ENCODE data around the gene GRK2. TPM values are rescaled to one million over a fixed set of nuclear protein-coding genes. Genes with fewer than 3 reads are reported as not detected.
A peak's percentile ranks its signal among the peaks of the same experiment; 100 is the strongest.

GRK2 gene
- total and polyA plus RNA-seq, 5 experiments from 2014 or later, result 16.8 to 354 (median 70.7) TPM

- Mint-ChIP-seq H3K4me1 (peaks cover 42 to 70% (median 61%) of the 10 kb centered on the region in 4 donors), H3K27ac (peak overlapping the region; percentile 82 to 100 (median 98)), H3K27me3 (no peaks in the 10 kb centered on the region), H3K4me3 (peak overlapping the region; percentile 86 to 100 (median 98)), H3K36me3 (peaks cover 8 to 65% (median 15%) of the 10 kb centered on the region in 3 donors), H3K9me3 (no peaks in the 10 kb centered on the region)
- DNase-seq, result no peak
- no peak for ATAC-seq
- POLR2A ChIA-PET, result interaction anchor here (0.6 to 1.0 kb wide), 3 partner anchors 11 to 410 kb away, joined by 3 to 6 read pairs (median 4); no protein-coding TSS in a partner anchor
Measured at GRCh38 chr11:67242548-67242947, 23.7 kb upstream of the GRK2 start.

- ATAC-seq, result no peak
- no peaks in the 10 kb centered on the region for H3K9me3 Mint-ChIP-seq
Measured at GRCh38 chr11:67243051-67243450, 23.2 kb upstream of the GRK2 start.

GRCh38 chr11:67245046-67245445 lies 21.2 kb upstream of the GRK2 start:
- no peak for ATAC-seq
- H3K27ac Mint-ChIP-seq, result peak overlapping the region in 9 of 10 donors; percentile 12 to 88 (median 46)
- H3K4me3 Mint-ChIP-seq, result peak overlapping the region in 1 of 10 donors; percentile 56
- peaks cover 29 to 55% (median 49%) of the 10 kb centered on the region in 4 donors for H3K4me1 Mint-ChIP-seq
- no peaks in the 10 kb centered on the region for H3K27me3 Mint-ChIP-seq
- DNase-seq, result no peak
- no peaks in the 10 kb centered on the region for H3K9me3 Mint-ChIP-seq
- POLR2A ChIA-PET, result interaction anchor here (0.7 to 1.4 kb wide), 3 partner anchors 23 to 77 kb away, joined by 3 to 4 read pairs (median 4); no protein-coding TSS in a partner anchor
- peaks cover 6 to 90% (median 29%) of the 10 kb centered on the region in 3 donors for H3K36me3 Mint-ChIP-seq

More at GRCh38 chr11:67243051-67243450, 23.2 kb upstream of the GRK2 start:
- Mint-ChIP-seq H3K4me3 (peak overlapping the region; percentile 86 to 100 (median 98)), H3K4me1 (peaks cover 42 to 70% (median 61%) of the 10 kb centered on the region in 4 donors), H3K27me3 (no peaks in the 10 kb centered on the region), H3K27ac (peak overlapping the region; percentile 82 to 100 (median 98)), H3K36me3 (peaks cover 8 to 70% (median 18%) of the 10 kb centered on the region in 3 donors)
- DNase-seq, result no peak
- POLR2A ChIA-PET, result interaction anchor here (0.6 to 1.1 kb wide), 5 partner anchors 10 to 410 kb away, joined by 3 to 6 read pairs (median 3); no protein-coding TSS in a partner anchor

GRCh38 chr11:67247946-67248550 lies 18.2 kb upstream of the GRK2 start:
- Mint-ChIP-seq H3K9me3 (peaks cover 0 to 2% (median 0%) of the 10 kb centered on the region in 9 donors), H3K36me3 (peaks cover 0 to 99% (median 27%) of the 10 kb centered on the region in 3 donors), H3K4me3 (no peak overlapping the region), H3K4me1 (peaks cover 22 to 57% (median 37%) of the 10 kb centered on the region in 4 donors), H3K27ac (peak overlapping the region in 9 of 10 donors; percentile 32 to 80 (median 61)), H3K27me3 (no peaks in the 10 kb centered on the region)
- ATAC-seq (no peak), DNase-seq (no peak)
- POLR2A ChIA-PET, result interaction anchor here (0.6 to 2.2 kb wide), 4 partner anchors 10 to 407 kb away, joined by 3 to 5 read pairs (median 4); no protein-coding TSS in a partner anchor

- peaks cover 0 to 99% (median 21%) of the 10 kb centered on the region in 3 donors for H3K36me3 Mint-ChIP-seq
- POLR2A ChIA-PET, result interaction anchor here (0.8 to 2.2 kb wide), 3 partner anchors 9 to 103 kb away, joined by 3 to 5 read pairs (median 4); no protein-coding TSS in a partner anchor
- no peak overlapping the region for H3K4me3 Mint-ChIP-seq
- peaks cover 21 to 57% (median 37%) of the 10 kb centered on the region in 4 donors for H3K4me1 Mint-ChIP-seq
- H3K9me3 Mint-ChIP-seq, result peaks cover 0 to 2% (median 0%) of the 10 kb centered on the region in 9 donors
- ATAC-seq, result no peak
- no peak for DNase-seq
- peak overlapping the region in 6 of 10 donors; percentile 18 to 75 (median 50) for H3K27ac Mint-ChIP-seq
- H3K27me3 Mint-ChIP-seq, result no peaks in the 10 kb centered on the region
Measured at GRCh38 chr11:67248653-67249052, 17.6 kb upstream of the GRK2 start.

- H3K9me3 Mint-ChIP-seq, result peaks cover 0 to 2% (median 0%) of the 10 kb centered on the region in 9 donors
- ATAC-seq (no peak), DNase-seq (no peak)
- peaks cover 16 to 56% (median 32%) of the 10 kb centered on the region in 4 donors for H3K4me1 Mint-ChIP-seq
- H3K27me3 Mint-ChIP-seq, result no peaks in the 10 kb centered on the region
- H3K27ac Mint-ChIP-seq, result peak overlapping the region in 6 of 10 donors; percentile 4 to 74 (median 24)
- POLR2A ChIA-PET, result interaction anchor here (0.6 to 2.7 kb wide), 3 partner anchors 10 to 176 kb away, joined by 4 to 17 read pairs (median 5); no protein-coding TSS in a partner anchor
- H3K4me3 Mint-ChIP-seq, result peak overlapping the region in 1 of 10 donors; percentile 29
- peaks cover 0 to 99% (median 22%) of the 10 kb centered on the region in 3 donors for H3K36me3 Mint-ChIP-seq
Measured at GRCh38 chr11:67250059-67251043, 15.9 kb upstream of the GRK2 start.

GRCh38 chr11:67251841-67252240 lies 14.4 kb upstream of the GRK2 start:
- POLR2A ChIA-PET, result interaction anchor here (0.6 to 3.2 kb wide), 5 partner anchors 10 to 38 kb away, joined by 3 to 24 read pairs (median 16); partner anchors contain the start of gene ANKRD13D
- Mint-ChIP-seq H3K9me3 (peaks cover 0 to 2% (median 0%) of the 10 kb centered on the region in 9 donors), H3K4me1 (peaks cover 20 to 50% (median 30%) of the 10 kb centered on the region in 4 donors)

GRCh38 chr11:67252831-67253239 lies 13.4 kb upstream of the GRK2 start:
- DNase-seq, result peak in 5 of 10 donors; percentile 41 to 56 (median 52)
- Mint-ChIP-seq H3K36me3 (peaks cover 0 to 95% (median 22%) of the 10 kb centered on the region in 3 donors), H3K27me3 (no peaks in the 10 kb centered on the region), H3K4me1 (peaks cover 20 to 50% (median 30%) of the 10 kb centered on the region in 4 donors), H3K27ac (peak overlapping the region; percentile 12 to 87 (median 68)), H3K4me3 (peak overlapping the region in 4 of 10 donors; percentile 0 to 41 (median 10)), H3K9me3 (peaks cover 0 to 2% (median 0%) of the 10 kb centered on the region in 9 donors)
- peak; percentile 62 to 84 for ATAC-seq
- POLR2A ChIA-PET, result interaction anchor here (0.9 to 3.8 kb wide), 8 partner anchors 10 to 92 kb away, joined by 3 to 24 read pairs (median 4); partner anchors contain the start of genes ANKRD13D and GRK2

More at GRCh38 chr11:67251841-67252240, 14.4 kb upstream of the GRK2 start:
- ATAC-seq (no peak), DNase-seq (no peak)
- Mint-ChIP-seq H3K27ac (peak overlapping the region in 8 of 10 donors; percentile 9 to 86 (median 70)), H3K36me3 (peaks cover 0 to 97% (median 22%) of the 10 kb centered on the region in 3 donors), H3K27me3 (no peaks in the 10 kb centered on the region), H3K4me3 (no peak overlapping the region)

- peaks cover 0 to 2% (median 0%) of the 10 kb centered on the region in 9 donors for H3K9me3 Mint-ChIP-seq
- H3K27me3 Mint-ChIP-seq, result no peaks in the 10 kb centered on the region
- H3K36me3 Mint-ChIP-seq, result peaks cover 0 to 83% (median 17%) of the 10 kb centered on the region in 3 donors
- peaks cover 22 to 53% (median 32%) of the 10 kb centered on the region in 4 donors for H3K4me1 Mint-ChIP-seq
- H3K27ac Mint-ChIP-seq, result peak overlapping the region in 9 of 10 donors; percentile 36 to 87 (median 70)
- POLR2A ChIA-PET, result interaction anchor here (0.6 to 3.8 kb wide), 10 partner anchors 9 to 91 kb away, joined by 3 to 24 read pairs (median 4); partner anchors contain the start of gene GRK2
- DNase-seq, result no peak
- ATAC-seq, result no peak
- peak overlapping the region in 2 of 10 donors; percentile 36 to 54 for H3K4me3 Mint-ChIP-seq
Measured at GRCh38 chr11:67253872-67254624, 12.2 kb upstream of the GRK2 start.

GRCh38 chr11:67254798-67255197 lies 11.5 kb upstream of the GRK2 start:
- Mint-ChIP-seq H3K27ac (peak overlapping the region in 8 of 10 donors; percentile 35 to 85 (median 66)), H3K9me3 (peaks cover 0 to 2% (median 0%) of the 10 kb centered on the region in 9 donors), H3K4me3 (peak overlapping the region in 2 of 10 donors; percentile 30 to 42), H3K27me3 (no peaks in the 10 kb centered on the region), H3K36me3 (peaks cover 0 to 76% (median 9%) of the 10 kb centered on the region in 3 donors), H3K4me1 (peaks cover 22 to 50% (median 33%) of the 10 kb centered on the region in 4 donors)
- POLR2A ChIA-PET, result interaction anchor here (0.6 to 3.8 kb wide), 6 partner anchors 8 to 81 kb away, joined by 3 to 24 read pairs (median 10); partner anchors contain the start of gene GRK2
- DNase-seq (no peak), ATAC-seq (no peak)

Data from naive thymus-derived CD8-positive, alpha-beta T cell (primary cell).